ENCODE results near the gene ARSB. TPM values are rescaled to one million over a fixed set of nuclear protein-coding genes. Genes with fewer than 3 reads are reported as not detected.

ARSB gene
- total and polyA plus RNA-seq, 10 of the 15 experiments (the other 5 are each of a cell fraction or from before 2014, with no cell fraction given): 1.2 to 8.2 (median 6.1) TPM

DNA sequence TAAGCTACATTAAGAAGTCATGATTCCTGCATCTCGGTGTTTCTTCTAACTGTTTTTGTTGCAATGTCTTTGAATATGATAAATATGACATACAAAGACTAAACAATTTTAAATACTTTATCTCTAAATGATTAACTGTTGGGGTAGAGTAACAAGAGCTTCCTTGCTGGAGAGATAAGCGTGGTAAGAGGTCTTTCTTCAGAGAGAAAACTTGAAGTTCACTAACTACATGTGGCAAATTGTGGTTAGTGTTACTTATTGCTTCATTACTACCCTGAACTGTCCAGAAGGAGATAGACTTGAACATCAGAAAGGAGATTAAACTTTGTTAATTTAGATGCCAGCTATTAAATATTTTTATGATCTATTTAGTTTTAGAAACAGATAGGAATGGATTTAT lies 7.0 kb upstream of the ARSB start:
- no peak for DNase-seq (ENCODE audit: low read depth, low spot score)
- Histone ChIP-seq H4K20me1 (ENCODE audit: control insufficient read depth, insufficient read depth) (no peaks in the 10 kb centered on the region), H3K27me3 (replicated peaks in 1 of 2; ENCODE audit: control insufficient read depth in 2 of 2, insufficient read depth in 2 of 2, low read length in 1 of 2) (no peaks in the 10 kb centered on the region), H3K4me3 (no peak overlapping the region), H3K9me3 (replicated peaks; ENCODE audit: control insufficient read depth, insufficient read depth, low read length) (no peaks in the 10 kb centered on the region; the same call in 2 of the 3 replicates), H3K4me2 (ENCODE audit: control insufficient read depth, insufficient read depth) (no peak overlapping the region), H3K79me2 (ENCODE audit: control insufficient read depth, insufficient read depth, low read length) (no peaks in the 10 kb centered on the region), H3K9ac (ENCODE audit: control insufficient read depth, insufficient read depth, low read length) (no peak overlapping the region), H3K4me1 (ENCODE audit: control insufficient read depth, insufficient read depth, low read length) (peaks cover 4% of the 10 kb centered on the region; the same call in 1 of the 2 replicates), H3K27ac (ENCODE audit: control insufficient read depth, insufficient read depth) (no peak overlapping the region), H2AFZ (ENCODE audit: control insufficient read depth, low read depth, low read length) (no peak overlapping the region), H3K36me3 (ENCODE audit: control insufficient read depth in 2 of 2, insufficient read depth in 2 of 2, low read length in 1 of 2) (no peaks in the 10 kb centered on the region)
- 86% methylated on average over 2 of the region's 2 CpGs for WGBS (ENCODE audit: insufficient coverage, insufficient replicate concordance, low lambda C conversion rate, missing lambda C conversion rate)
- intact Hi-C loops (cut with micrococcal nuclease; ENCODE audit: unreplicated experiment): no loop called here
- BruUV-seq (replicated peaks): no TSS peak
- no peak for FAIRE-seq
- TF ChIP-seq BCLAF1 (IDR thresholded peaks at IDR 0.05) (no peak), TCF3 (IDR thresholded peaks at IDR 0.05; ENCODE audit: borderline replicate concordance, insufficient read depth, low read depth, low read length) (no peak), CREB1 (IDR thresholded peaks at IDR 0.05; ENCODE audit: low read depth) (no peak), USF2 (IDR thresholded peaks at IDR 0.05; ENCODE audit: borderline replicate concordance, low read depth, low read length) (no peak), CREM (IDR thresholded peaks at IDR 0.05; ENCODE audit: low read depth) (no peak)
- RAD21 ChIA-PET (ENCODE audit: unreplicated experiment): interaction anchor here (0.7 to 1.7 kb wide), 3 partner anchors 30 to 141 kb away, joined by 3 to 9 read pairs (median 5); no protein-coding TSS in a partner anchor
- SMC1A ChIA-PET (ENCODE audit: uncharacterized antibody, unreplicated experiment): interaction anchor here (1.0 to 3.4 kb wide), 4 partner anchors 9 to 92 kb away, joined by 4 to 19 read pairs (median 5); no protein-coding TSS in a partner anchor
- CTCF ChIA-PET: interaction anchor here (0.6 to 1.4 kb wide), 8 partner anchors 8 to 470 kb away, joined by 3 to 7 read pairs (median 4); no protein-coding TSS in a partner anchor
- no peak for ATAC-seq
- POLR2A ChIA-PET: no interaction called here
- in situ Hi-C loops (cut with MboI): no loop called here

Measured in GM12878 (cell line).